ENCODE results near the gene BCR. TPM values are rescaled to one million over a fixed set of nuclear protein-coding genes. Genes with fewer than 3 reads are reported as not detected.

The BCR gene
- total and polyA plus RNA-seq, 12 donors = 18.7 to 64.3 (median 42.4) TPM

- no peaks in the 10 kb centered on the region for H3K9me3 ChIP-seq (replicated peaks in 1 of 3)
- peaks cover 12 to 29% of the 10 kb centered on the region in 2 donors for H3K4me1 ChIP-seq (replicated peaks in 1 of 2)
- peak overlapping the region in 2 of 5 donors; percentile 15 to 53 for H3K27ac ChIP-seq
- H3K36me3 ChIP-seq (replicated peaks in 1 of 2) = no peaks in the 10 kb centered on the region
- no peaks in the 10 kb centered on the region for H3K27me3 ChIP-seq
- intact Hi-C loops (cut with DNase I) = no loop called here
- no peak for TF ChIP-seq POLR2A (IDR thresholded peaks at IDR 0.05)
- no peak for TF ChIP-seq CTCF (IDR thresholded peaks at IDR 0.05)
- 68 to 84% (median 72%) methylated on average over 7 to 10 of the region's 10 CpGs for WGBS, 4 donors
- H3K4me3 ChIP-seq = no peak overlapping the region
- DNase-seq = peak in 1 of 7 donors; percentile 24
Observed at GRCh38 chr22:23212061-23213021, 32.0 kb downstream of the BCR start.

GRCh38 chr22:23213022-23213555 lies 32.8 kb downstream of the BCR start:
- WGBS, 4 donors = 56 to 70% (median 60%) methylated on average over 9 to 13 of the region's 13 CpGs
- peak in 1 of 7 donors; percentile 22 for DNase-seq
- Histone ChIP-seq H3K36me3 (replicated peaks in 1 of 2) (no peaks in the 10 kb centered on the region), H3K27ac (peak overlapping the region in 2 of 5 donors; percentile 15 to 53), H3K27me3 (no peaks in the 10 kb centered on the region), H3K4me1 (replicated peaks in 1 of 2) (peaks cover 12 to 36% of the 10 kb centered on the region in 2 donors), H3K9me3 (replicated peaks in 1 of 3) (no peaks in the 10 kb centered on the region), H3K4me3 (no peak overlapping the region)
- TF ChIP-seq CTCF (IDR thresholded peaks at IDR 0.05) (no peak), POLR2A (IDR thresholded peaks at IDR 0.05) (no peak)
- intact Hi-C loops (cut with DNase I) = no loop called here

- Histone ChIP-seq H3K4me1 (replicated peaks in 1 of 2) (peaks cover 13 to 43% of the 10 kb centered on the region in 2 donors), H3K4me3 (no peak overlapping the region), H3K9me3 (replicated peaks in 1 of 3) (no peaks in the 10 kb centered on the region), H3K27me3 (no peaks in the 10 kb centered on the region), H3K36me3 (replicated peaks in 1 of 2) (no peaks in the 10 kb centered on the region), H3K27ac (peak overlapping the region in 1 of 5 donors; percentile 53)
- 60 to 68% (median 67%) methylated on average over 11 of the region's 11 CpGs for WGBS, 4 donors
- TF ChIP-seq POLR2A (IDR thresholded peaks at IDR 0.05) (no peak), CTCF (IDR thresholded peaks at IDR 0.05) (no peak)
- no peak for DNase-seq
- intact Hi-C loops (cut with DNase I) = no loop called here
Observed at GRCh38 chr22:23213581-23214334, 33.4 kb downstream of the BCR start.

GRCh38 chr22:23214398-23214797 lies 34.1 kb downstream of the BCR start:
- H3K9me3 ChIP-seq (replicated peaks in 1 of 3) = no peaks in the 10 kb centered on the region
- H3K27ac ChIP-seq = peak overlapping the region in 1 of 5 donors; percentile 51
- H3K27me3 ChIP-seq = no peaks in the 10 kb centered on the region
- H3K4me3 ChIP-seq = no peak overlapping the region
- no peak for TF ChIP-seq POLR2A (IDR thresholded peaks at IDR 0.05)
- TF ChIP-seq CTCF (IDR thresholded peaks at IDR 0.05) = no peak
- intact Hi-C loops (cut with DNase I) = no loop called here
- peaks cover 19 to 50% of the 10 kb centered on the region in 2 donors for H3K4me1 ChIP-seq (replicated peaks in 1 of 2)
- no peaks in the 10 kb centered on the region for H3K36me3 ChIP-seq (replicated peaks in 1 of 2)
- no peak for DNase-seq
- WGBS, 4 donors = 78 to 89% (median 89%) methylated on average over 7 to 9 of the region's 9 CpGs
